Stimulated activated CD8-positive, alpha-beta memory T cell treated with anti-CD3 and anti-CD28 coated beads, Interleukin-7, amount 100 ng/mL, for 1 hour (primary cell): ENCODE data around the gene SLC35F2.
"Not testable (repeated sequence)": the region's sequence is repeated elsewhere in the genome, so short reads cannot be mapped to it uniquely, and the experiment has no call there.

Experiments used
- DNase-seq, 2 donors: peaks; one replicate each; pipeline ENCODE4 v3.0.0-alpha.2; 2020; ENCODE audit warnings: low read depth in 2 of 2

The SLC35F2 gene

GRCh38 chr11:107789767-107790166 is 68.8 kb downstream of the SLC35F2 start:
- DNase-seq: no peak

GRCh38 chr11:107787733-107788132 is 70.9 kb downstream of the SLC35F2 start:
- no peak for DNase-seq

GRCh38 chr11:107785401-107785800 is 73.2 kb downstream of the SLC35F2 start:
- no peak for DNase-seq

- DNase-seq: no peak
Observed at GRCh38 chr11:107783121-107783520, 75.5 kb downstream of the SLC35F2 start.

- DNase-seq: no peak
Observed at GRCh38 chr11:107780775-107781174, 77.8 kb downstream of the SLC35F2 start.

- no peak for DNase-seq
Observed at GRCh38 chr11:107780136-107780535, 78.5 kb downstream of the SLC35F2 start.

- no peak for DNase-seq
Observed at GRCh38 chr11:107778839-107779517, 79.6 kb downstream of the SLC35F2 start.

GRCh38 chr11:107777110-107777509 is 81.5 kb downstream of the SLC35F2 start:
- no peak for DNase-seq

- DNase-seq: no peak
Observed at GRCh38 chr11:107776062-107776461, 82.5 kb downstream of the SLC35F2 start.

- no peak for DNase-seq
Observed at GRCh38 chr11:107770551-107770951, 88.0 kb downstream of the SLC35F2 start.

GRCh38 chr11:107769189-107769588 is 89.4 kb downstream of the SLC35F2 start:
- no peak for DNase-seq

GRCh38 chr11:107758719-107759355 is 99.8 kb downstream of the SLC35F2 start:
- DNase-seq: not testable (repeated sequence)

GRCh38 chr11:107757661-107758060 is 100.9 kb downstream of the SLC35F2 start:
- no peak for DNase-seq

GRCh38 chr11:107756553-107756952 is 102.0 kb downstream of the SLC35F2 start:
- DNase-seq: no peak

GRCh38 chr11:107752949-107753822 is 105.4 kb downstream of the SLC35F2 start:
- no peak for DNase-seq

GRCh38 chr11:107752508-107752907 is 106.1 kb downstream of the SLC35F2 start:
- no peak for DNase-seq

- DNase-seq: no peak
Observed at GRCh38 chr11:107751082-107751481, 107.5 kb downstream of the SLC35F2 start.

GRCh38 chr11:107750313-107750712 is 108.3 kb downstream of the SLC35F2 start:
- no peak for DNase-seq

- no peak for DNase-seq
Observed at GRCh38 chr11:107747622-107748021, 111.0 kb downstream of the SLC35F2 start.

- no peak for DNase-seq
Observed at GRCh38 chr11:107744736-107745135, 113.9 kb downstream of the SLC35F2 start.

- no peak for DNase-seq
Observed at GRCh38 chr11:107743191-107743590, 115.4 kb downstream of the SLC35F2 start.

- no peak for DNase-seq
Observed at GRCh38 chr11:107741044-107741823, 117.4 kb downstream of the SLC35F2 start.
